HepG2 (cell line): ENCODE measurements around the gene TRAPPC4. TPM values are rescaled to one million over a fixed set of nuclear protein-coding genes. Genes with fewer than 3 reads are reported as not detected.

Experiments used
- AHDC1 ChIP-seq: sonication (generic); formaldehyde crosslinking; IDR thresholded peaks from 2 replicates; pipeline ENCODE4 v1.5.1; 2020; ENCODE audit warnings: mild to moderate bottlenecking, missing genetic modification reagents, borderline replicate concordance
- CHD2 ChIP-seq: IDR thresholded peaks from 2 replicates; pipeline ENCODE4 v1.6.1; 2011; ENCODE audit warnings: low read depth, low read length, improper control_type of control experiment
- IRX3 ChIP-seq: sonication (generic); formaldehyde crosslinking; IDR thresholded peaks from 2 replicates; pipeline ENCODE4 v1.8.1; 2023; ENCODE audit warnings: mild to moderate bottlenecking, low read depth, missing genetic modification reagents, borderline replicate concordance
- KLF6 ChIP-seq: IDR thresholded peaks from 2 replicates; pipeline ENCODE4 v1.8.0; 2016; ENCODE audit warnings: missing biosample characterization, missing genetic modification reagents
- MAZ ChIP-seq, 2 experiments: sonication (generic) in 1 of 2; formaldehyde crosslinking in 1 of 2; IDR thresholded peaks; 2 replicates each; pipeline versions ENCODE4 v1.5.0 to v1.6.1; 2012 to 2020; ENCODE audit warnings: low read depth in 2 of 2, mild to moderate bottlenecking in 2 of 2, borderline replicate concordance in 1 of 2, improper control_type of control experiment in 1 of 2, low read length in 1 of 2, missing genetic modification reagents in 1 of 2, moderate library complexity in 1 of 2
- TEAD3 ChIP-seq: optimal IDR thresholded peaks from 2 replicates; pipeline ENCODE3; 2016; ENCODE audit warnings: borderline replicate concordance
- TEF ChIP-seq: sonication (generic); formaldehyde crosslinking; IDR thresholded peaks from 2 replicates; pipeline ENCODE4 v1.5.0; 2020; ENCODE audit warnings: missing genetic modification reagents
- TFDP1 ChIP-seq: IDR thresholded peaks from 2 replicates; pipeline ENCODE4 v1.6.1; 2016; ENCODE audit warnings: missing compliant biosample characterization, missing genetic modification reagents, borderline replicate concordance
- TFDP2 ChIP-seq: sonication (generic); formaldehyde crosslinking; IDR thresholded peaks from 2 replicates; pipeline ENCODE4 v1.4.0; 2020; ENCODE audit warnings: missing genetic modification reagents
- THAP9 ChIP-seq: sonication (generic); formaldehyde crosslinking; IDR thresholded peaks from 2 replicates; pipeline ENCODE4; 2020; ENCODE audit warnings: missing genetic modification reagents, mild to moderate bottlenecking, borderline replicate concordance
- ZNF331 ChIP-seq: sonication (generic); formaldehyde crosslinking; IDR thresholded peaks from 2 replicates; pipeline ENCODE4 v1.4.0; 2020; ENCODE audit warnings: missing genetic modification reagents
- ZNF607 ChIP-seq: sonication (generic); formaldehyde crosslinking; IDR thresholded peaks from 2 replicates; pipeline ENCODE4 v1.5.1; 2020; ENCODE audit warnings: missing genetic modification reagents, mild to moderate bottlenecking, borderline replicate concordance
- polyA plus RNA-seq, 8 experiments: library from polyadenylated mRNA; depleted of rRNA in 3 of 8; stranded (reverse) in 7 of 8; unstranded in 1 of 8; fragments of >200 nt; fragmentation: Illumina TruSeq in 4 of 8; extraction: Trizol in 4 of 8; gene quantifications; 2 replicates each; pipeline versions ENCODE4 v1.2.1 to v1.2.3, GENCODE V29; 2011 to 2016; ENCODE audit warnings: low read depth in 4 of 8, missing spikeins in 1 of 8, mixed read lengths in 1 of 8; ENCODE audit not compliant: insufficient read depth in 1 of 8
- total RNA-seq, 5 experiments: library from RNA; depleted of rRNA; stranded (reverse); fragments of >200 nt; fragmentation: Illumina TruSeq; extraction: Trizol; gene quantifications; 2 replicates each; pipeline ENCODE4 v1.2.3, GENCODE V29; 2016; ENCODE audit warnings: low read depth in 1 of 5

TRAPPC4 gene
- total and polyA plus RNA-seq, 2 of the 13 experiments (the other 11 are each of a cell fraction or from before 2014, with no cell fraction given) = 97.4 to 140 TPM

- TF ChIP-seq TFDP2 (peak; percentile 82), AHDC1 (CRISPR knock-in tag) (0 out of 2 replicates have a peak, but pooled peaks have one; percentile 29), ZNF331 (CRISPR knock-in tag) (peak; percentile 77), THAP9 (peak; percentile 4; the same call in 1 of the 2 replicates), ZNF607 (CRISPR knock-in tag) (peak; percentile 39; the same call in 1 of the 2 replicates), TFDP1 (CRISPR knock-in tag) (peak; percentile 57; the same call in 1 of the 2 replicates), TEAD3 (CRISPR knock-in tag) (peak; percentile 5), MAZ (IDR thresholded peaks at IDR 0.05; ENCODE audit: borderline replicate concordance, low read depth, low read length) (no peak), MAZ (CRISPR knock-in tag; IDR thresholded peaks at IDR 0.05; ENCODE audit: low read depth) (peak; percentile 39; the same call in 1 of the 2 replicates), TEF (CRISPR knock-in tag) (no peak), IRX3 (CRISPR knock-in tag) (0 out of 2 replicates have a peak, but pooled peaks have one; percentile 45), KLF6 (CRISPR knock-in tag) (0 out of 2 replicates have a peak, but pooled peaks have one; percentile 36), CHD2 (no peak)
Observed at GRCh38 chr11:119029340-119030028, 10.9 kb downstream of the TRAPPC4 start (continued).
